ENCODE data around the gene SYAP1. TPM values are rescaled to one million over a fixed set of nuclear protein-coding genes. Genes with fewer than 3 reads are reported as not detected.

Gene SYAP1
- total and polyA plus RNA-seq, 2 donors (not counting 1 experiment from before 2014, with no cell fraction given) = 3.5 to 18.3 TPM

- Mint-ChIP-seq H3K4me3 (no peak overlapping the region), H3K27me3 (no peaks in the 10 kb centered on the region), H3K9me3 (ENCODE audit: insufficient read depth) (no peaks in the 10 kb centered on the region), H3K4me1 (peaks cover 4% of the 10 kb centered on the region), H3K27ac (no peak overlapping the region)
- no peak for ATAC-seq (ENCODE audit: low read depth)
- ChIA-PET CTCF (interaction anchor here (0.8 kb wide), 1 partner anchor 232 kb away, joined by 3 read pairs; no protein-coding TSS in a partner anchor), POLR2A (no interaction called here)
- H3K4me2 ChIP-seq (replicated peaks; ENCODE audit: low read depth, low read length, poor library complexity, severe bottlenecking) = no peak overlapping the region
- no peak overlapping the region for H2AFZ ChIP-seq (ENCODE audit: insufficient read depth, low read depth, low read length, poor library complexity, severe bottlenecking)
- H3K9me3 ChIP-seq (ENCODE audit: control extremely low read depth in 1 of 3, control insufficient read depth in 2 of 3, insufficient read depth in 1 of 3, low read length in 2 of 3) = no peaks in the 10 kb centered on the region
- peaks cover 0 to 7% of the 10 kb centered on the region in 2 experiments for H3K36me3 ChIP-seq (replicated peaks in 1 of 2; ENCODE audit: control extremely low read depth in 1 of 2, control insufficient read depth in 1 of 2, extremely low read depth in 1 of 2, insufficient read depth in 2 of 2, low read length in 1 of 2)
- no peaks in the 10 kb centered on the region for H4K20me1 ChIP-seq (ENCODE audit: control insufficient read depth, insufficient read depth, low read length, poor library complexity, severe bottlenecking)
- TF ChIP-seq EZH2 (IDR thresholded peaks at IDR 0.05; ENCODE audit: borderline replicate concordance, insufficient read depth, low read depth, low read length, poor library complexity, severe bottlenecking) (no peak), CTCF (IDR thresholded peaks at IDR 0.05) (no peak)
- no peaks in the 10 kb centered on the region for H3K27me3 ChIP-seq (replicated peaks in 1 of 4; ENCODE audit: control extremely low read depth in 1 of 4, control insufficient read depth in 3 of 4, insufficient read depth in 4 of 4, low read length in 3 of 4)
- no peak overlapping the region for H3K9ac ChIP-seq (ENCODE audit: low read length)
- H3K79me2 ChIP-seq (ENCODE audit: control insufficient read depth, insufficient read depth, low read length) = peaks cover 29% of the 10 kb centered on the region
- WGBS (ENCODE audit: insufficient coverage) = no CpG with 5 or more reads among the region's 1 CpG
- no peak overlapping the region for H3K4me3 ChIP-seq (ENCODE audit: control extremely low read depth in 1 of 5, extremely low read depth in 1 of 5, insufficient read depth in 1 of 5, low read depth in 2 of 5, low read length in 4 of 5)
- intact Hi-C loops (cut with micrococcal nuclease) = no loop called here
- no peak for DNase-seq
- no peaks in the 10 kb centered on the region for H3K4me1 ChIP-seq (ENCODE audit: control insufficient read depth in 2 of 2, insufficient read depth in 2 of 2, low read length in 2 of 2)
- H3K27ac ChIP-seq (ENCODE audit: low read length in 2 of 2) = no peak overlapping the region
Observed at GRCh38 chrX:16814597-16814996, 95.2 kb downstream of the SYAP1 start.

Small RNAs within 50 kb of the gene (small RNA-seq; reads per million reads assigned to genes)
- not detected for gene RNU7-56P (ENCODE audit: insufficient read length, low read depth, low replicate concordance)
- gene RPL12P49 (ENCODE audit: insufficient read length, low read depth, low replicate concordance) = not detected

Other genes starting within 250 kb of the SYAP1 start
- not detected in 2 replicates for gene S100G, start 69.5 kb upstream of the SYAP1 start, total RNA-seq
- not detected in 2 replicates for gene S100G, start 69.5 kb upstream of the SYAP1 start, polyA plus RNA-seq
- gene CTPS2, start 6.9 kb upstream of the SYAP1 start, total RNA-seq = 11.7 and 13.2 TPM in 2 replicates
- gene CTPS2, start 6.9 kb upstream of the SYAP1 start, polyA plus RNA-seq = 2.5 and 2.8 TPM in 2 replicates
- gene TXLNG, start 66.9 kb downstream of the SYAP1 start, total RNA-seq = 12.5 and 13.5 TPM in 2 replicates
- 13.1 and 19.5 TPM in 2 replicates for gene TXLNG, start 66.9 kb downstream of the SYAP1 start, polyA plus RNA-seq
- 106 and 110 TPM in 2 replicates for gene RBBP7, start 150.8 kb downstream of the SYAP1 start, total RNA-seq
- 74.6 and 107 TPM in 2 replicates for gene RBBP7, start 150.8 kb downstream of the SYAP1 start, polyA plus RNA-seq
- 4.9 and 9.4 TPM in 2 replicates for gene REPS2, start 227.0 kb downstream of the SYAP1 start, total RNA-seq
- gene REPS2, start 227.0 kb downstream of the SYAP1 start, polyA plus RNA-seq = 1.1 and 1.3 TPM in 2 replicates

Measured in B cell (primary cell).